H1 (cell line): ENCODE data around the gene P2RX7. TPM values are rescaled to one million over a fixed set of nuclear protein-coding genes. Genes with fewer than 3 reads are reported as not detected.

Source experiments
- CTCF ChIA-PET: fragments of 300-600 bp; sonication (Branson Sonifier 250); formaldehyde crosslinking; loops from one replicate; lab custom pipeline; 2021; ENCODE audit not compliant: partially characterized antibody; lab: Charles Lee
- POLR2A ChIA-PET: fragments of 300-600 bp; sonication (Branson Sonifier 250); formaldehyde crosslinking; loops from one replicate; lab custom pipeline; 2021; ENCODE audit warnings: inconsistent platforms; ENCODE audit not compliant: partially characterized antibody; lab: Charles Lee
- DNase-seq, 2 experiments: peaks; one replicate each; pipeline versions ENCODE4 v3.0.0 to v3.0.0-alpha.2; 2010 to 2022; ENCODE audit warnings: low spot score in 2 of 2, low read depth in 1 of 2, mixed read lengths in 1 of 2
- FAIRE-seq: peaks from 2 replicates; lab custom pipeline; 2011; peaks lifted over from hg19 to GRCh38; lab: Jason Lieb, UNC
- H2AFZ ChIP-seq: 2 replicates; pipeline ENCODE4 v1.8.1; 2012; ENCODE audit warnings: low read length, inconsistent platforms
- H2AK5ac ChIP-seq: 2 replicates; pipeline ENCODE4 v1.6.1; 2013; ENCODE audit warnings: low read depth, low read length
- H2BK120ac ChIP-seq: replicated peaks from 2 replicates; pipeline ENCODE3; 2013; ENCODE audit warnings: low read depth, low read length, inconsistent platforms
- H2BK12ac ChIP-seq: 2 replicates; pipeline ENCODE4 v1.6.1; 2013; ENCODE audit warnings: low read depth, low read length
- H2BK15ac ChIP-seq: 2 replicates; pipeline ENCODE4 v1.6.1; 2013; ENCODE audit warnings: low read length
- H2BK20ac ChIP-seq: 2 replicates; pipeline ENCODE4 v1.6.1; 2013; ENCODE audit warnings: low read length
- H2BK5ac ChIP-seq: 2 replicates; pipeline ENCODE4 v1.6.1; 2013; ENCODE audit warnings: low read depth, low read length
- H3K14ac ChIP-seq: 2 replicates; pipeline ENCODE4 v1.6.1; 2013; ENCODE audit warnings: inconsistent platforms; ENCODE audit not compliant: insufficient read length
- H3K18ac ChIP-seq: 2 replicates; pipeline ENCODE4 v1.6.1; 2013; ENCODE audit warnings: low read length; ENCODE audit errors: extremely low read depth
- H3K23ac ChIP-seq: 2 replicates; pipeline ENCODE4 v1.6.1; 2013; ENCODE audit warnings: inconsistent platforms; ENCODE audit not compliant: insufficient read length
- H3K23me2 ChIP-seq: 2 replicates; pipeline ENCODE4 v1.6.1; 2013; ENCODE audit warnings: low read depth, low read length
- H3K27ac ChIP-seq: 2 replicates; pipeline ENCODE4 v1.6.1; 2011; ENCODE audit warnings: low read depth, low read length, inconsistent platforms
- H3K27me3 ChIP-seq, 4 experiments: replicated peaks in 1 of 4; 1 replicate in 1 of 4; 2 replicates in 3 of 4; pipeline versions ENCODE4 v1.6.1 to v1.8.1; 2011 to 2013; ENCODE audit warnings: low read length in 3 of 4, mild to moderate bottlenecking in 3 of 4, inconsistent platforms in 2 of 4, mixed read lengths in 2 of 4, moderate library complexity in 1 of 4; ENCODE audit not compliant: control insufficient read depth in 3 of 4, insufficient read depth in 3 of 4; ENCODE audit errors: extremely low read depth in 1 of 4
- H3K36me3 ChIP-seq, 4 experiments: 2 replicates each; pipeline versions ENCODE4 v1.6.1 to v1.8.1; 2011 to 2013; ENCODE audit warnings: mild to moderate bottlenecking in 4 of 4, low read length in 3 of 4, moderate library complexity in 2 of 4, control low read depth in 1 of 4, inconsistent platforms in 1 of 4; ENCODE audit not compliant: insufficient read depth in 4 of 4, control insufficient read depth in 2 of 4
- H3K4ac ChIP-seq: replicated peaks from 2 replicates; pipeline ENCODE3; 2013; ENCODE audit warnings: low read length, low read depth, mixed read lengths, inconsistent platforms; ENCODE audit not compliant: insufficient read length
- H3K4me1 ChIP-seq, 4 experiments: replicated peaks in 1 of 4; 1 replicate in 1 of 4; 2 replicates in 3 of 4; pipeline versions ENCODE4 v1.6.1 to v1.8.1; 2011 to 2013; ENCODE audit warnings: low read length in 3 of 4, inconsistent platforms in 2 of 4, mixed read lengths in 1 of 4; ENCODE audit not compliant: insufficient read depth in 4 of 4, control insufficient read depth in 3 of 4
- H3K4me2 ChIP-seq, 2 experiments: 2 replicates each; pipeline versions ENCODE4 v1.6.1 to v1.8.1; 2011 to 2013; ENCODE audit warnings: low read depth in 2 of 2, low read length in 2 of 2, control low read depth in 1 of 2, inconsistent platforms in 1 of 2, mild to moderate bottlenecking in 1 of 2; ENCODE audit not compliant: insufficient read depth in 1 of 2
- H3K4me3 ChIP-seq, 4 experiments: fragments of 200-600, 300-600 bp in 1 of 4; sonication (generic), shearing (Covaris generic), sonication (Bioruptor Twin) in 1 of 4; 2 replicates each; pipeline versions ENCODE4 v1.5.1 to v1.8.1; 2011 to 2016; ENCODE audit warnings: low read length in 4 of 4, low read depth in 3 of 4, control low read depth in 2 of 4, inconsistent platforms in 2 of 4, mild to moderate bottlenecking in 2 of 4, mixed read lengths in 1 of 4, moderate library complexity in 1 of 4; ENCODE audit not compliant: insufficient read depth in 2 of 4; ENCODE audit errors: extremely low read depth in 1 of 4
- H3K56ac ChIP-seq: replicated peaks from 2 replicates; pipeline ENCODE3; 2013; ENCODE audit warnings: low read depth, mild to moderate bottlenecking, mixed read lengths, low read length, inconsistent platforms; ENCODE audit not compliant: insufficient read length
- H3K79me1 ChIP-seq: 2 replicates; pipeline ENCODE4 v1.6.1; 2013; ENCODE audit warnings: low read depth, low read length, control low read depth
- H3K79me2 ChIP-seq, 2 experiments: 2 replicates each; pipeline versions ENCODE4 v1.6.1 to v1.8.1; 2012 to 2013; ENCODE audit warnings: low read length in 2 of 2, mild to moderate bottlenecking in 2 of 2, inconsistent platforms in 1 of 2; ENCODE audit not compliant: insufficient read depth in 2 of 2, control insufficient read depth in 1 of 2
- H3K9ac ChIP-seq, 4 experiments: replicated peaks in 1 of 4; 1 replicate in 1 of 4; 2 replicates in 3 of 4; pipeline versions ENCODE4 v1.6.1 to v1.8.1; 2011 to 2013; ENCODE audit warnings: low read depth in 3 of 4, low read length in 3 of 4, control low read depth in 2 of 4, mild to moderate bottlenecking in 2 of 4, moderate library complexity in 2 of 4, inconsistent platforms in 1 of 4; ENCODE audit errors: extremely low read depth in 1 of 4
- H3K9me3 ChIP-seq, 2 experiments: 2 replicates each; pipeline versions ENCODE4 v1.6.1 to v1.8.1; 2012 to 2013; ENCODE audit warnings: mild to moderate bottlenecking in 2 of 2, moderate library complexity in 2 of 2, control low read depth in 1 of 2, inconsistent platforms in 1 of 2, low read depth in 1 of 2, low read length in 1 of 2, mixed read lengths in 1 of 2; ENCODE audit not compliant: insufficient read depth in 2 of 2
- H4K20me1 ChIP-seq, 2 experiments: replicated peaks in 1 of 2; 2 replicates each; pipeline versions ENCODE3 to v1.8.1; 2011 to 2013; ENCODE audit warnings: inconsistent platforms in 2 of 2, low read length in 2 of 2, mild to moderate bottlenecking in 1 of 2; ENCODE audit not compliant: insufficient read depth in 2 of 2, control insufficient read depth in 1 of 2
- H4K5ac ChIP-seq: 2 replicates; pipeline ENCODE4 v1.6.1; 2013; ENCODE audit warnings: low read length, low read depth, mixed read lengths, inconsistent platforms; ENCODE audit not compliant: insufficient read length
- H4K8ac ChIP-seq: 2 replicates; pipeline ENCODE4 v1.8.0; 2013; ENCODE audit warnings: mild to moderate bottlenecking, moderate library complexity, low read length, inconsistent platforms; ENCODE audit not compliant: insufficient read depth; ENCODE audit errors: extremely low read depth
- H4K91ac ChIP-seq: replicated peaks from 2 replicates; pipeline ENCODE3; 2013; ENCODE audit warnings: low read length, mixed read lengths, inconsistent platforms; ENCODE audit not compliant: insufficient read length
- ASH2L ChIP-seq: fragments of 200-600, 300-600 bp; sonication (generic); IDR thresholded peaks from one replicate; pipeline ENCODE4 v1.7.1; 2017; ENCODE audit warnings: low read length
- CBX5 ChIP-seq: fragments of 300-800, 300-1000 bp; sonication (generic); IDR thresholded peaks from 2 replicates; pipeline ENCODE4 v1.7.1; 2016; ENCODE audit warnings: antibody characterized with exemption, low read length, low read depth
- CBX8 ChIP-seq: fragments of 300-800, 300-1000 bp; sonication (generic); IDR thresholded peaks from 2 replicates; pipeline ENCODE4 v1.7.1; 2016; ENCODE audit warnings: low read depth, low read length, borderline replicate concordance
- KDM4A ChIP-seq: IDR thresholded peaks from one replicate; pipeline ENCODE4 v1.7.1; 2012; ENCODE audit warnings: low read depth, mild to moderate bottlenecking, moderate library complexity, low read length, inconsistent platforms; ENCODE audit not compliant: severe bottlenecking
- MAX ChIP-seq: IDR thresholded peaks from 2 replicates; pipeline ENCODE4 v1.6.1; 2012; ENCODE audit warnings: inconsistent platforms
- POLR2A ChIP-seq, 2 experiments: IDR thresholded peaks; 1 replicate in 1 of 2; 2 replicates in 1 of 2; pipeline ENCODE4 v1.6.1; 2011; ENCODE audit warnings: low read depth in 2 of 2, low read length in 2 of 2, mild to moderate bottlenecking in 2 of 2; ENCODE audit errors: control extremely low read depth in 1 of 2
- SP2 ChIP-seq: IDR thresholded peaks from 2 replicates; pipeline ENCODE4 v1.6.1; 2012; ENCODE audit warnings: mild to moderate bottlenecking, low read length, inconsistent platforms
- TAF7 ChIP-seq: optimal IDR thresholded peaks from 2 replicates; pipeline ENCODE3; 2011; ENCODE audit warnings: low read depth, mild to moderate bottlenecking, inconsistent platforms, low read length, moderate library complexity, borderline replicate concordance
- WGBS, 2 experiments: shearing (Covaris generic) in 1 of 2; methylation state at CpG; one replicate each; pipeline versions ENCODE4 v1.1.6 to v1.1.7; 2013 to 2015; ENCODE audit warnings: low lambda C conversion rate in 2 of 2, mixed read lengths in 2 of 2, inconsistent platforms in 1 of 2, low coverage in 1 of 2, missing lambda C conversion rate in 1 of 2; ENCODE audit not compliant: insufficient replicate concordance in 2 of 2, insufficient coverage in 1 of 2, insufficient read length in 1 of 2; ENCODE audit errors: extremely low coverage in 1 of 2, missing lambda C conversion rate in 1 of 2; 5-methylcytosine and 5-hydroxymethylcytosine counted together
- polyA plus RNA-seq, 7 experiments: library from polyadenylated mRNA; depleted of rRNA in 3 of 7; stranded (reverse) in 5 of 7; unstranded in 2 of 7; fragments of >200 nt in 5 of 7; fragments of 200-250 nt in 2 of 7; gene quantifications; 1 replicate in 5 of 7; 2 replicates in 1 of 7; 4 replicates in 1 of 7; pipeline versions ENCODE4 v1.2.1 to v1.2.3, GENCODE V29; 2011 to 2013; ENCODE audit warnings: missing spikeins in 2 of 7, mixed read lengths in 2 of 7
- total RNA-seq: library from RNA; stranded (reverse); fragmentation: NEBNext Ultra II Directional; extraction: Animal tissue kit (Norgen Biotek cat#: 25700); gene quantifications from 2 replicates; pipeline ENCODE4 v1.2.1, GENCODE V29; 2021

Gene P2RX7
- total and polyA plus RNA-seq, 2 of the 8 experiments (the other 6 are each of a cell fraction or from before 2014, with no cell fraction given): 0.38 to 0.56 TPM

- H4K20me1 ChIP-seq: no peaks in the 10 kb centered on the region
- H3K14ac ChIP-seq: no peak overlapping the region
- no peak overlapping the region for H3K4me2 ChIP-seq
- H3K56ac ChIP-seq: no peak overlapping the region
- CTCF ChIA-PET: interaction anchor here (0.9 to 1.0 kb wide), 3 partner anchors 14 to 95 kb away, joined by 3 read pairs; no protein-coding TSS in a partner anchor
- no peaks in the 10 kb centered on the region for H3K23me2 ChIP-seq
- H3K27me3 ChIP-seq: peaks cover 0 to 1% (median 0%) of the 10 kb centered on the region in 4 experiments; a peak in 1 of 7 replicates
- H3K79me2 ChIP-seq: no peaks in the 10 kb centered on the region
- 74% methylated on average over 6 of the region's 6 CpGs; no CpG with 5 or more reads in 1 of the 2 experiments for WGBS, 2 experiments
- no peak overlapping the region for H3K23ac ChIP-seq
- no peak overlapping the region for H4K91ac ChIP-seq
- H4K8ac ChIP-seq: no peak overlapping the region
- H3K4me3 ChIP-seq: no peak overlapping the region
- H3K79me1 ChIP-seq: no peaks in the 10 kb centered on the region
- no peak overlapping the region for H2BK15ac ChIP-seq
- TF ChIP-seq KDM4A (no peak), TAF7 (no peak), ASH2L (no peak), SP2 (no peak), CBX5 (no peak), POLR2A (IDR thresholded peaks at IDR 0.05; ENCODE audit: control extremely low read depth in 1 of 2, low read depth in 2 of 2, low read length in 2 of 2) (no peak), MAX (no peak), CBX8 (no peak)
- FAIRE-seq (no peak), DNase-seq (no peak)
- no peak overlapping the region for H2AK5ac ChIP-seq
- H2BK20ac ChIP-seq: no peak overlapping the region
- H3K9me3 ChIP-seq: no peaks in the 10 kb centered on the region
- no peak overlapping the region for H2BK120ac ChIP-seq
- POLR2A ChIA-PET: no interaction called here
- no peaks in the 10 kb centered on the region for H3K36me3 ChIP-seq
- no peak overlapping the region for H3K18ac ChIP-seq
- no peak overlapping the region for H2BK12ac ChIP-seq
- no peak overlapping the region for H3K9ac ChIP-seq
- no peak overlapping the region for H3K27ac ChIP-seq
- no peak overlapping the region for H2BK5ac ChIP-seq
- H4K5ac ChIP-seq: no peak overlapping the region
- no peak overlapping the region for H3K4ac ChIP-seq
- H3K4me1 ChIP-seq: no peaks in the 10 kb centered on the region
- no peak overlapping the region for H2AFZ ChIP-seq
Measured at GRCh38 chr12:121114019-121114639, 18.5 kb upstream of the P2RX7 start.
